GM18511 (cell line): ENCODE results near the gene DIDO1.

Experiments
- ATAC-seq: cut with Tn5 transposase; IDR thresholded peaks from one replicate; pipeline ENCODE4 v1.9.1; 2021; ENCODE audit warnings: mild to moderate bottlenecking, moderate library complexity; ENCODE audit not compliant: unreplicated experiment

The DIDO1 gene

DNA sequence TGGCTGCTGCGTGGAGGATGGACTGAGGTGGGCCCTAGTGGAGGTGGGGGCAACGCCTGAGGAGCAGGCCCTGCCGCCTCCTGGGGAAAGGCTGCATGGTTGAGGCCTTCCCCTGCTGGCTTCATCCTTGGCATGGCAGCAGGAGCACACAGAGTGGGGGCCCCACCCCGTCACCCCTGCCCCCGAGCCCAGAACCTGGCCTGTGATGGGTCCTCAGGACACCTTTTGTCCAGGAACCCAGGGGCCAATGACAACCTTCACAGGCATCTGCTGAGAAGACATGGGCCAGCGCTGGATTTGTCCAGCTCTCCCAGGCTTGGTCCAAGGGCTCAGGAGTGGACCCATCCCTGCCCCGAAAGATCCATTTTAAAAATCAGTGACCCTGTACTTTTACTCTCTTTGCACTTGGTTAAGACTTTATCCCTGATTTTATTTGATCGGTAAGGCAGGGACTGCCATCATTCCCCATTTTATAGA, 25.6 kb upstream of the DIDO1 start:
- ATAC-seq, result no peak

DNA sequence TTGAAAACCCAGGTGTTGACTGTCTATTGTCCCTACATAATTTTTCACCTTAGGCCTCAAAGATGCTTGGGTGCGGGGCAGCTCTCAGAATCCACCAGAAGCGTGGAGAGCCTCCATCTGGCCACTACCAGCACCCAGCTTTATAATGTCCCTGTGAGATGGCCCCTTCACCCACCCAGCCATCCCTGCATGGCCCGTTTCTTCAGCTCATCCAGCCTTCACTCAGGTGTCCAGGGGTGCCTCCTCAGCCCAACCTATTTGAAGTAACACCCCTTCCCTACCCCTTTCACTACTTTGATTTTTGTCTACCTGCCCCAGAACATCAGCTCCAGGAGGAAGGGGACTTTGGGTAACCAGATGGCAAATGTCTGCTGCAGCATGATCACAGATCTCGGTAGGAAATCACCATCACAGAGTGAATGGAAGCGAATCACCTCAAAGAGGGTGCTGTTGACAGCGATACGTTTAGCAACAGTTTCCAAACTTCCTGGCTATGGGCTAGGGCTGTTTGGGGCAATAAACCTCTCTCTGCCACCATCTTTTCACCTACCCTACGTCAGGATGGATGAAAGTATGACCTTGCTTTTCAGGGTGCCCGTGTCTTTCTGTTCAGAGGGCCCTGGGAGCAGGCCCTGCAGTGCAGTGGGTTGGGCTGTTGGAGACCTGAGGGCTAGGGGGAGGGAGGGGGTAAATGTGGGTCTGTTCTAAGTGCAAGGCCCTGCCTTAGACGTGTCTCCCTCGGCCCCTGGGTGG, 25.0 kb upstream of the DIDO1 start:
- ATAC-seq, result no peak

DNA sequence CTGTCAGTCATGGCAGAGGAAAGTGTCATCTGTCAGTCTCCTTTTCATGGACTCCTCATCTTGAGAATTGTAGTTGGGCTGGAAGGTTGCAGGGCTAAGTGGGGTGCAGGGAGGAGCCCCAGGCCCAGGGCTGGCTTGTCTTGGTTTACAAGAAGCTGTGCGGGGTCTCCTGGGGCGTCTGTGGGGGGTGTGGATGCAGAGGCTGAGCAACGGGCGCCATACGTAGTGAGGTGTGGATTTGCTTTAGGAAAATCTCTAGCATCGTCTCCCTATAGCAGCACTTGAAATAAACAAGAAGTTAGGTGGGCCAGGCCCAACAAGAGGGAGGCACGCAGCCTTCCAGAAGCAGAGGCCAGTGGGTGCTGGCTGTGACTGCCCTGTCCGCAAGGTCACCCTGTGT, 24.4 kb upstream of the DIDO1 start:
- ATAC-seq, result no peak

DNA sequence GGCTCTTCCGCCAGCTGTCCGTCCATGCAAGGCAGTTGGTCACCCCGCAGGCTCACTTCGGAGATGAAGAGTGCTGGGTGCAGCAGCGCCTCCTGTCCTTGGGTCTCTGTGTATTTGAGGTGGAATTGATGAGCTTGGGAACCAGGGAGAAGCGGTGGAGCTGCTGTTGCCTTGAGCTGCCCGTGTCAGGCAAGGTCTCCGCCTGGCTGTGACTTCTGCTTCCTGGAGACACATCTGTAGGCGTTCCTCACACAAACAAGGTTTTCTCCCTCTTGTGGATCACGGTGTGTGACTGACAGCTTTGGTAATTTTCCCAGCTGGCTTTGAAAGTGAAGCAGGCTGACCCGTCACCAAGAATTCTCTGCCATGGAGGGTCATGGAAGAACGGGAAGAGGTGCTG, 23.7 kb upstream of the DIDO1 start:
- no peak for ATAC-seq

- no peak for ATAC-seq
These were observed 23.0 kb upstream of the DIDO1 start for GRCh38 chr20:62949153-62949821.

GRCh38 chr20:62947532-62948300, 21.4 kb upstream of the DIDO1 start:
- ATAC-seq, result no peak

- no peak for ATAC-seq
These were observed 20.6 kb upstream of the DIDO1 start for GRCh38 chr20:62946918-62947317.

- no peak for ATAC-seq
These were observed 19.6 kb upstream of the DIDO1 start for GRCh38 chr20:62945771-62946339.

- ATAC-seq, result no peak
These were observed 18.4 kb upstream of the DIDO1 start for GRCh38 chr20:62944746-62945145.

DNA sequence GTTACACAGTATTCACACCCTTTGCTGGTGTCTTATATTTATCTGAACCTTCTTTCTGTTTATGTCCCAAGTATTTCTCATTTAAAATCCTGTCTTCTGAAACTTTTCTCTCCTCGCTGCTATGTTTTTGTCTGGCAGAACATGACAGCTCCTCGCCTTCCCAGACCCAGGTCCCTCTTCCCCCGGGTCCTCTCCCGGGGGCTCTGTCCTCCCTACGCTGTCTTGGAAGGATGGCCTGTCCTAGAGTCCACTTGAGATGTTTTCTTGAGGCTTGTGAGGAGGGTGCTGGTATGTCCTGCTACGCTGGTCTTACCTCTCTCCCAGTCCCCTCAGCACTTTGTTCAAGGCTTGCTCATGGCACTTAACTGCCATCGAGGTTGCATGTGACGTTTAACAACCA, 17.9 kb upstream of the DIDO1 start:
- no peak for ATAC-seq

- no peak for ATAC-seq
These were observed 17.1 kb upstream of the DIDO1 start for GRCh38 chr20:62943396-62943795.

DNA sequence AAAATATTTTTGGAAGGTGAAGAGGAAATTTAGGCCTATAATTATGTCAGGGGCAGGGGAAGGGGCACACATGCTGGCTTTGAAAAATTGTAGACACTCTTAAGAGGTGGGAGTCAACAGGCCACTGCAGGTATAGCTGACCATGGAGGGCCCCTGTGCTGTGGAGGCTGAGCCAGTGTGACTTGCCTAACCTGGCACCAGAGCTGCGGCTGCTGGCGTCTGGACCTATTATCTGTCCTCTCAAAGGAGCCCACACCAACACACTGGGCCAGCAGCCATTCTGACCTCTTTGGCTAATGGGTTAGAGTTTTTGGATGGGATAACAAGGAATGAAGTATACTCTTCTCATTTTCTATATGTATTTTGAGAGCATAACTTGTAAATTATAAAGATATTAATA, 16.2 kb upstream of the DIDO1 start:
- no peak for ATAC-seq

DNA sequence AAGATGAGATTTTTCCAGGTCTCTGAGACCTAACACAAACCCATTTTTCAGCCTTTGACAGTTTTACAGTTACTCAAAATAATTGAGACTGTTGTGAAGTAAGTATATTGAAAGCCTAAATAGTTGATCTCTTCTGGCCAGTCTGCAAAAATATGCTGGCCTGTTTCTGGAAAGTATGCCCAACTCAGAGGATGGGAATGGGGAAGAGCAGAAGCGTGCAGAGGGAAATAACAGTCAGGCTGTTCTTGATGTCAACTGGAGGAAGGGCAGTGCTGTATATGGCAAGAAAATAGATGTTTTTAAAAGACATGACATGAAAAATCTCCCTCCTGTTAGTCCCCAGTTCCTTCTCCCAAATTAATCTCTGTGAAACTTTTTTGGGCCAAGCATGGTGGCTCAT, 15.5 kb upstream of the DIDO1 start:
- ATAC-seq, result no peak

GRCh38 chr20:62940875-62941274, 14.6 kb upstream of the DIDO1 start:
- ATAC-seq, result no peak

DNA sequence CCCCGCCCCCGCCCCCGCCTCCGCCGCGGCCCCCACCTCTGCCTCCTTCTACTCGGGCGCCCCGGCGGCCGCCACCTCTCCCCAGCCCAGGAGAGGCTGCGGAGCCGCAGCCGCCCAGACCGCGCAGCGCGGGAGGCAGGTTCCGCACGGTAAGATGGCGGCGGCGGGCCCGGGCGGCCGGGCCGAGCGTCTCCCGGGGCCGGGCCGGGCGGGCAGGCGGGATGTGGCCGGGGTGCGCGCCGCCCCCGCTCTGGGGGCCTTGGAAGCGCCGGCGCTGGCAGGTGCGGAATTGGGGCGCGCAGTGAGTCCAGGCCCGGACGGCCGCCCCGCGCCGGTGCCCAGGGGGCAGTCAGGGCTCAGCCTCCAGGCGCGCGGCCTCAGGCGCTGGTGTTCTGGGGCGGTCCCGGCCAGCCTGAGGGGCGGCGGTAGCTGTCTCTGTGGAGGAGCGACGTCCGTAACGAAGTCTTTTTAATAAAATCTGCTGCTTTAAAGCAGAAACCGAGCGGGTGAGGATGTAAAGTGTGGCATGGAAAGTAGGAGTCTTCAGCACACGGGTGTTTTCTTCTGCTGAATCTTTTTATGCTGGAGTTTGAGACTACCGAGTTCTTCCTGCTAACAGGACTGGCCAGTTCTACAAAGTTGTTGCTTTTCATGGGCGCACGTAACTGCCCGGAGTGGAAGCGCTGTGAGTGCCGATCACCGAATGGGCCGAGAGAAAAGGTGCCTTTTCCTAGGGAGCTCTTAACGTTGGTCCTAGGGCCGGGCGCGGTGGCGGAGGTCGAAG, 12.0 kb upstream of the DIDO1 start, which contains the start of gene GID8:
Gene GID8 (plus strand): TSS at position 43 of the 784 bp plus-strand sequence. CDS start 3,356 bp downstream, outside the sequence.
- peak; percentile 48 for ATAC-seq

GRCh38 chr20:62937268-62938104, 11.2 kb upstream of the DIDO1 start:
- ATAC-seq, result peak; percentile 87

- ATAC-seq, result no peak
These were observed 9.8 kb upstream of the DIDO1 start for GRCh38 chr20:62935968-62936585.

DNA sequence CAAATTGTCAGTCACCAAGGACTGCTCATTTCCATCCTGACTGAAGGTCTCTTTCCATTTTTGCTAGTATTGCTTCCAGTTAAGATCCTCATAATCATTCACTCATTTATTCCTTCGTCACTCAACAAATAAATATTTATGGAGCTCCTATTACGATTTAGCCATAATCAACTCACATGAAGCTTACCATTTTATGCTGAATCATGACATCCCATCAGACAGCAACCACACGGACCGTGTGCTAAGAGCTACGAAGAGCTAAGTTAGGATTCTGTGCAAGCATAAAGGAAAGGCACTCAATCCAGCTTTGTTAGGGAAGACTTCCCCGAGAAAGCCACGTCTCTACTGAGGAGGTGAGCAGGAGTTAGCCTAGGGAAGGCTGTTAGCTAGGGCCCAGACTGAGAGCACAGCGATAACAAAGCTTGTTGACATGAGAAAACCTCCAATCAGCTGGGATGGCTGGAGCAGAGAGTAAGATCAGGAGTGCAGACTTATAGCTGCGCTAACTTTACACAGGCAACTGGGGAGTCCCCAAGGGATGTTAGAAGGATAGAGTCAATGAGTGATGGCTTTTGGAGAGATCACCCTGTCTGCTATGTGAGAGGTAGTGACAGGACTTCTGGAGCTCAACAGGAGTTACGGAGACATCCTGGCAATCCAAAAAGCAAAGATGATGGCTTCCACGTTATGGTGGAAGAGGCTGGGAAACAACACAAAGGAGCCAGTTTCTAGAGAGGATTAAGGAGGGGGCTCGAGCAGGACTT, 9.1 kb upstream of the DIDO1 start:
- no peak for ATAC-seq
